ENCODE data around the gene FFAR3.

DNA sequence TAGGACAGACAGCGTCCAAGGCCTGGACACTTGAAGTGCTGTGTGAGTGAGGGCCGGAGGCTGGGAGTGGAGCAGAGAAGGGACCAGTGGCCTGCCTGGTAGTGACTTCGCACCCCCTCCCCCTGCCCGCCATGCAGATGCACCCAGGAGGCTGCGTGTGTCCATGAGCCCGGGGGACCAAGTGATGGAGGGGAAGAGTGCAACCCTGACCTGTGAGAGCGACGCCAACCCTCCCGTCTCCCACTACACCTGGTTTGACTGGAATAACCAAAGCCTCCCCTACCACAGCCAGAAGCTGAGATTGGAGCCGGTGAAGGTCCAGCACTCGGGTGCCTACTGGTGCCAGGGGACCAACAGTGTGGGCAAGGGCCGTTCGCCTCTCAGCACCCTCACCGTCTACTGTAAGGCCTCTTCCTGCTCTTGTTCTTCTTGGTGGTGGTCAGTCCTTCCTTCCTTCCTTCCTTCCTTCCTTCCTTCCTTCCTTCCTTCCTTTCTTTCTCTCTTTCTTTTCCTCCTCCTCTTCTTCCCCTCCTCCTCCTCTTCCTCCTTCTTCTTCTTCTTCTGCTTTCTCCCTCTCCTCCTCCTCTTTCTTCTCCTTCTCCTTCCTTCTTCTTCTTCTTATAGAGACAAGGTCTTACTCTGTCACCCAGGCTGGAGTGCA lies 16.6 kb upstream of the FFAR3 start:
- TF ChIP-seq, protein P1, sequence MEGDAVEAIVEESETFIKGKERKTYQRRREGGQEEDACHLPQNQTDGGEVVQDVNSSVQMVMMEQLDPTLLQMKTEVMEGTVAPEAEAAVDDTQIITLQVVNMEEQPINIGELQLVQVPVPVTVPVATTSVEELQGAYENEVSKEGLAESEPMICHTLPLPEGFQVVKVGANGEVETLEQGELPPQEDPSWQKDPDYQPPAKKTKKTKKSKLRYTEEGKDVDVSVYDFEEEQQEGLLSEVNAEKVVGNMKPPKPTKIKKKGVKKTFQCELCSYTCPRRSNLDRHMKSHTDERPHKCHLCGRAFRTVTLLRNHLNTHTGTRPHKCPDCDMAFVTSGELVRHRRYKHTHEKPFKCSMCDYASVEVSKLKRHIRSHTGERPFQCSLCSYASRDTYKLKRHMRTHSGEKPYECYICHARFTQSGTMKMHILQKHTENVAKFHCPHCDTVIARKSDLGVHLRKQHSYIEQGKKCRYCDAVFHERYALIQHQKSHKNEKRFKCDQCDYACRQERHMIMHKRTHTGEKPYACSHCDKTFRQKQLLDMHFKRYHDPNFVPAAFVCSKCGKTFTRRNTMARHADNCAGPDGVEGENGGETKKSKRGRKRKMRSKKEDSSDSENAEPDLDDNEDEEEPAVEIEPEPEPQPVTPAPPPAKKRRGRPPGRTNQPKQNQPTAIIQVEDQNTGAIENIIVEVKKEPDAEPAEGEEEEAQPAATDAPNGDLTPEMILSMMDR (conservative IDR thresholded peaks at IDR 0.05; ENCODE audit: low read depth, low read length), result no peak
- TF ChIP-seq EZH2 (IDR thresholded peaks at IDR 0.05; ENCODE audit: borderline replicate concordance, low read depth, low read length, poor library complexity, severe bottlenecking), result no peak
